Esophagus squamous epithelium (tissue), 5 donors: ENCODE data around the gene STAC. TPM values are rescaled to one million over a fixed set of nuclear protein-coding genes. Genes with fewer than 3 reads are reported as not detected.

ENCODE experiments used
- DNase-seq: peaks from one replicate; lab custom pipeline; 2025; lab: John Stamatoyannopoulos, UW
- H3K27ac ChIP-seq, 4 donors: fragments of 200-600 bp; sonication (generic); one replicate each; pipeline ENCODE4 v1.5.1; 2016 to 2019; ENCODE audit warnings: mild to moderate bottlenecking in 1 of 4
- H3K27me3 ChIP-seq, 4 donors: fragments of 200-600 bp; sonication (generic); 1 replicate in 3 of 4; 2 replicates in 1 of 4; pipeline versions ENCODE4 v1.5.1 to v1.6.0; 2017 to 2021; ENCODE audit warnings: antibody characterized with exemption in 1 of 4
- H3K36me3 ChIP-seq, 3 donors: fragments of 200-600 bp; sonication (generic); one replicate each; pipeline ENCODE4 v1.5.1; 2016 to 2019
- H3K4me1 ChIP-seq, 3 donors: fragments of 200-600 bp; sonication (generic); one replicate each; pipeline ENCODE4 v1.5.1; 2017 to 2019
- H3K4me3 ChIP-seq, 4 donors: fragments of 200-600 bp; sonication (generic); 1 replicate in 3 of 4; 2 replicates in 1 of 4; pipeline ENCODE4 v1.5.1; 2016 to 2019; ENCODE audit warnings: mild to moderate bottlenecking in 2 of 4, moderate library complexity in 1 of 4
- H3K9me3 ChIP-seq, 3 donors: fragments of 200-600 bp; sonication (generic); one replicate each; pipeline ENCODE4 v1.5.1; 2016 to 2019
- POLR2A ChIP-seq, 4 donors: fragments of 450-650 bp; IDR thresholded peaks; one replicate each; pipeline ENCODE4 v1.6.1; 2017; ENCODE audit warnings: antibody characterized with exemption in 4 of 4, mild to moderate bottlenecking in 4 of 4, moderate library complexity in 3 of 4
- WGBS, 2 donors: methylation state at CpG; one replicate each; pipeline ENCODE4 v1.1.5; 2018; 5-methylcytosine and 5-hydroxymethylcytosine counted together
- intact Hi-C: fragments of 100-400 bp; cut with DNase I; formaldehyde crosslinking; loops from one replicate; pipeline ENCODE4 v1.15.0; 2022
- total RNA-seq, 4 donors: library from RNA; depleted of rRNA; stranded (reverse); fragments of >200 nt; gene quantifications; one replicate each; pipeline ENCODE4 v1.1.0, GENCODE V29; 2016
- TF ChIP-seq, protein P1 (sequence below), 6 experiments: fragments of 450-650 bp in 4 of 6; fragments of 200-600 bp in 2 of 6; sonication (generic) in 2 of 6; IDR thresholded peaks; one replicate each; pipeline ENCODE4 v1.5.1; 2016 to 2019; ENCODE audit warnings: antibody characterized with exemption in 6 of 6, mild to moderate bottlenecking in 4 of 6, moderate library complexity in 4 of 6
- donor health status: DM: yes; HTN: yes; CAD: no.

The STAC gene
- total RNA-seq, 4 donors from 2014 or later = 0.15 to 0.79 (median 0.46) TPM

DNA sequence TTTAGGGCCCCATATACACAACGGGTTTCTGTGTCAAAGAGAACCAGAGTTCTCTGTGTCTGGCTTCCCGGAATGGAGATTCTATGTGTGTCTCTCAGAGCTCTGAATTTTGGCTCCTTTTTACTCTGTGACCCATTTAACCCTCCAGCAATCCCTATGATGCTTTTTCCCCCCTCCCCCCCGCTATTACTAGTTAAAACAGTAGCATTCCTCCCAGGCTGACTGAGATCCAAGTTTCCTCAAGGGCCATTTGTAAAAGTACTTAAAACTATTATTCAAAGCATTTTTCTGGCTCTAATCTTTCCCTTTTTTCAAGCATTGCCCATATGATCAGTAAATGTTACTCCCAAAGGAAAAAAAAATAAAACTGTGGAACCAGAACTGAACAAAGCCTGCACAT, 6.6 kb upstream of the STAC start:
- 34 to 42% methylated on average over 3 of the region's 3 CpGs for WGBS, 2 donors
- H3K4me3 ChIP-seq = no peak overlapping the region
- TF ChIP-seq POLR2A (IDR thresholded peaks at IDR 0.05) = no peak
- TF ChIP-seq, protein P1, sequence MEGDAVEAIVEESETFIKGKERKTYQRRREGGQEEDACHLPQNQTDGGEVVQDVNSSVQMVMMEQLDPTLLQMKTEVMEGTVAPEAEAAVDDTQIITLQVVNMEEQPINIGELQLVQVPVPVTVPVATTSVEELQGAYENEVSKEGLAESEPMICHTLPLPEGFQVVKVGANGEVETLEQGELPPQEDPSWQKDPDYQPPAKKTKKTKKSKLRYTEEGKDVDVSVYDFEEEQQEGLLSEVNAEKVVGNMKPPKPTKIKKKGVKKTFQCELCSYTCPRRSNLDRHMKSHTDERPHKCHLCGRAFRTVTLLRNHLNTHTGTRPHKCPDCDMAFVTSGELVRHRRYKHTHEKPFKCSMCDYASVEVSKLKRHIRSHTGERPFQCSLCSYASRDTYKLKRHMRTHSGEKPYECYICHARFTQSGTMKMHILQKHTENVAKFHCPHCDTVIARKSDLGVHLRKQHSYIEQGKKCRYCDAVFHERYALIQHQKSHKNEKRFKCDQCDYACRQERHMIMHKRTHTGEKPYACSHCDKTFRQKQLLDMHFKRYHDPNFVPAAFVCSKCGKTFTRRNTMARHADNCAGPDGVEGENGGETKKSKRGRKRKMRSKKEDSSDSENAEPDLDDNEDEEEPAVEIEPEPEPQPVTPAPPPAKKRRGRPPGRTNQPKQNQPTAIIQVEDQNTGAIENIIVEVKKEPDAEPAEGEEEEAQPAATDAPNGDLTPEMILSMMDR (IDR thresholded peaks at IDR 0.05) = no peak
- H3K36me3 ChIP-seq = no peaks in the 10 kb centered on the region
- peaks cover 0 to 2% (median 0%) of the 10 kb centered on the region in 3 donors for H3K4me1 ChIP-seq
- no peak for DNase-seq
- no peaks in the 10 kb centered on the region for H3K9me3 ChIP-seq
- H3K27me3 ChIP-seq = no peaks in the 10 kb centered on the region
- H3K27ac ChIP-seq = no peak overlapping the region
- intact Hi-C loops = no loop called here

DNA sequence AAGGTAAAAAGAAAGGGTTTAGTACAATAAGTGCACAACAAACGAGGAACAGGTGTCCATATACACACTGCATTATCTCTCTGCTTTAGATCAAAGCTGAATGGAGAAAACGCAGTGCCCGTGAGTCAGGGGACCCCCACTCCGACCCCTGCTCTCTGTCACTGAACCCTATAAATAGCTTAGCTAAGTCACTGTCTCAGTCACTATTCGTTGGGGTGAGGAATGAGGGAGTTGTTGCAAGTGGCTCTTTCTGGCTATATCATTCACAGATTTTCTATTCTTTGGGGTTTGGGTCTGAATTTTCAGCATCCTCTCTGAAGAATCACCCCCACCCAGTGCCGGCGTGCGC, 458 bp upstream of the STAC start:
- DNase-seq = no peak
- H3K9me3 ChIP-seq = no peaks in the 10 kb centered on the region
- peaks cover 0 to 15% (median 8%) of the 10 kb centered on the region in 3 donors for H3K4me1 ChIP-seq
- WGBS, 2 donors = 23 to 29% methylated on average over 6 to 8 of the region's 8 CpGs
- no peaks in the 10 kb centered on the region for H3K36me3 ChIP-seq
- intact Hi-C loops = no loop called here
- peak overlapping the region in 1 of 4 donors; percentile 6 for H3K27ac ChIP-seq
- peaks cover 0 to 20% (median 0%) of the 10 kb centered on the region in 4 donors for H3K27me3 ChIP-seq
- TF ChIP-seq, protein P1 (IDR thresholded peaks at IDR 0.05) = no peak
- no peak for TF ChIP-seq POLR2A (IDR thresholded peaks at IDR 0.05)
- H3K4me3 ChIP-seq = peak overlapping the region; percentile 25 to 70 (median 42)

DNA sequence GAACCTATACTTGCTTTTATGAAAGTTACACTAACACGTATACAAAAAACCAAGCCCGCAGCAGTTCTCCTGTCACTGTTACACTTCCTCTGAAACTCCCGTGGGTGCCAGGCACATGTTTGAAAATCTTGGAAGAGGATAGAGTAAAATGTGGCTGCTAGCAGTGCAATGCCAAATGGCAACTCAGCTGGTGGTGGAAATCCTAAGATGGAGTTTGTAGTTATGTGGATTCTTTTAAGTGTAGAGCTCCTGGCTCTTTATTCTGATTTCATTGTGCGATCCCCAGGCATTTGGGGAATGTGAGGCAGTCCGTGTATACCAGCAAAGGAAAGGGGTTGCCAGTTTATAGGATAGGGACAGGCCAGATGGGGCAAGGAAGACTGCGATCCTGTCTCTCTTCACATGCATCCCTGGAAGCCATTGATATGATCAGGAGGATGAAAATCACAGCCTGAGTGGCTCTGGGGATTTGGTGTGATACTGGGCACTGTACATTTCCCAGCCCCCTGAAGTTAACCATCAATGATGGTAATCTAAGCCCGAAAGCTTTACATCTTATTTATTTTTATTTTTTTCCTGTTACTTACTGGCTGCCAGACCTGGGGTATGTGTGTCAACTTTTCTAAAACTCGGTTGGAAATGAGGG, 1.1 kb downstream of the STAC start:
- H3K9me3 ChIP-seq = no peaks in the 10 kb centered on the region
- TF ChIP-seq, protein P1 (IDR thresholded peaks at IDR 0.05) = no peak
- no peak for TF ChIP-seq POLR2A (IDR thresholded peaks at IDR 0.05)
- peaks cover 0 to 20% (median 0%) of the 10 kb centered on the region in 4 donors for H3K27me3 ChIP-seq
- no peak for DNase-seq
- peak overlapping the region in 3 of 4 donors; percentile 31 to 70 (median 52) for H3K4me3 ChIP-seq
- intact Hi-C loops = no loop called here
- WGBS, 2 donors = 61% methylated on average over 8 of the region's 8 CpGs
- no peak overlapping the region for H3K27ac ChIP-seq
- H3K36me3 ChIP-seq = no peaks in the 10 kb centered on the region
- H3K4me1 ChIP-seq = peaks cover 0 to 15% (median 8%) of the 10 kb centered on the region in 3 donors

DNA sequence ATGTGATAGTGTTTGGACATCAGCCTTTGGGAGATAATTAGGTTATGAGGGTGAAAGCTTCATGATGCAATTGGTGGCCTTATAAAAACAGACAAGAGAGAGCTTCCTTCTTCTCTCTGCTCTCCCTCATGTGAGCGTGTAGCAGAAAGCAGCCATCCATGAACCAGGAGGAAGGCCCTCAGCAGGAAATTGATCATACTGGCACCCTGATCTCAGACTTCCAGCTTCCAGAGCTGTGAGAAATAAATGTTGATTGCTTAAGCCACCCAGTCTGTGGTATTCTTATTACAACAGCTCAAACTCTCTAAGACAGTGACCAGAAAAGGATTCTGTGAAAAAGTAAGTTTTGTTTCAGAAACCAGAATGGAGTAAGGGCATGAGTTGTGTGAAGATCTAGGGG, 13.3 kb downstream of the STAC start:
- Histone ChIP-seq H3K27me3 (no peaks in the 10 kb centered on the region), H3K36me3 (no peaks in the 10 kb centered on the region), H3K27ac (no peak overlapping the region), H3K4me3 (no peak overlapping the region), H3K4me1 (no peaks in the 10 kb centered on the region), H3K9me3 (no peaks in the 10 kb centered on the region)
- intact Hi-C loops = no loop called here
- WGBS, 2 donors = 77 to 100% methylated on average over 1 of the region's 1 CpG
- no peak for DNase-seq
- TF ChIP-seq, protein P1 (IDR thresholded peaks at IDR 0.05) = no peak
- TF ChIP-seq POLR2A (IDR thresholded peaks at IDR 0.05) = no peak

DNA sequence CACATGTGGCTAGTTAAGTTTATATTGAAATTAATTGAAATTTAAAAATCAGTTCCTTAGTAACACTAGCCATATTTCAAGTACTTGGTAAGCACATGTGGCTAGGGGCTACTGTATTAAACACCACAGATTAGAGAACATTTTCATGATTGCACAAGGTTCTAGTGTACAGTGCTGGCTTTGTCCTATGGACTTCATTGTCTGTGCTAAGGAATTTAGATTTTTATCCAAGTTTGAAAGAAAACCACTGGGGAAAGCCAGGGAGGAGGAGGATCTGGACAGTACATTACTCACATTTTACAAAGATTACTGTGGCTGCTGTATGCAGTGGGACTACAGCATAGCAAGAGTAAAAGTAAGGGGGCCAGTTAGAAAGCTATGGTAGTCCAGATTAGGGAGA, 13.9 kb downstream of the STAC start:
- DNase-seq = no peak
- TF ChIP-seq POLR2A (IDR thresholded peaks at IDR 0.05) = no peak
- TF ChIP-seq, protein P1 (IDR thresholded peaks at IDR 0.05) = no peak
- Histone ChIP-seq H3K36me3 (no peaks in the 10 kb centered on the region), H3K4me3 (no peak overlapping the region), H3K4me1 (no peaks in the 10 kb centered on the region), H3K9me3 (no peaks in the 10 kb centered on the region), H3K27me3 (no peaks in the 10 kb centered on the region), H3K27ac (no peak overlapping the region)
- intact Hi-C loops = no loop called here
